ENCODE data around the gene KRTAP4-12.
"Not testable (repeated sequence)": the region's sequence is repeated elsewhere in the genome, so short reads cannot be mapped to it uniquely, and the experiment has no call there.

Gene KRTAP4-12

DNA sequence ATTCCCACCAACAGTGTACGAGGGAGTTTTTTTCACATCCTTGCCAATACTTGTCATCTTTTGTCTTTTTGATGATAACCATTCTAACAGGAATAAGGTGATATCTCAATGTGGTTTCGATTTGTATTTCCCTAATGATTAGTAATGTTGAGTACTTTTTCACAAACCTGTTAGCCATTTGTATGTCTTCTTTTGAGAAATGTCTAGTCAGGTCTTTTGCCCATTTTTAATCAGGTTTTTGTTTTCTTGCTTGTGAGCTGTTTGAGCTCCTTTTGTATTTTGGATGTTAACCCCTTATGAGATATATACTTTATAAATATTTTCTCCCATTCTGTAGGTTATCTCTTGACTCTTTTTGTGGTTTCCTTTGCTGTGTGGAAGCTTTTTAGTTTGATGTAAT is 27.5 kb upstream of the KRTAP4-12 start:
- DNase-seq (ENCODE audit: low spot score) = no peak
- in situ Hi-C loops (cut with MboI; ENCODE audit: low sequenced_read_pairs, unreplicated experiment) = no loop called here
- TF ChIP-seq CTCF (IDR thresholded peaks at IDR 0.05; ENCODE audit: borderline replicate concordance, control extremely low read depth, extremely low read depth, insufficient read depth, missing control alignments) = no peak

- in situ Hi-C loops (cut with MboI; ENCODE audit: low sequenced_read_pairs, unreplicated experiment) = no loop called here
- no peak for DNase-seq (ENCODE audit: low spot score)
- TF ChIP-seq CTCF (IDR thresholded peaks at IDR 0.05; ENCODE audit: borderline replicate concordance, control extremely low read depth, extremely low read depth, insufficient read depth, missing control alignments) = no peak
Measured at GRCh38 chr17:41150026-41150425, 26.0 kb upstream of the KRTAP4-12 start.

- no peak for DNase-seq (ENCODE audit: low spot score)
- no peak for TF ChIP-seq CTCF (IDR thresholded peaks at IDR 0.05; ENCODE audit: borderline replicate concordance, control extremely low read depth, extremely low read depth, insufficient read depth, missing control alignments)
- in situ Hi-C loops (cut with MboI; ENCODE audit: low sequenced_read_pairs, unreplicated experiment) = no loop called here
Measured at GRCh38 chr17:41149652-41149985, 25.6 kb upstream of the KRTAP4-12 start, which contains the start of gene KRTAP4-5. Gene KRTAP4-5 (minus strand): TSS chr17:41149825. CDS start chr17:41149767, 58 bp downstream.

GRCh38 chr17:41148971-41149651 is 25.1 kb upstream of the KRTAP4-12 start:
- DNase-seq (ENCODE audit: low spot score); in situ Hi-C loops (cut with MboI; ENCODE audit: low sequenced_read_pairs, unreplicated experiment): not testable (repeated sequence)

- in situ Hi-C loops (cut with MboI; ENCODE audit: low sequenced_read_pairs, unreplicated experiment) = no loop called here
- DNase-seq (ENCODE audit: low spot score) = no peak
- TF ChIP-seq CTCF (IDR thresholded peaks at IDR 0.05; ENCODE audit: borderline replicate concordance, control extremely low read depth, extremely low read depth, insufficient read depth, missing control alignments) = no peak
Measured at GRCh38 chr17:41147531-41148204, 23.7 kb upstream of the KRTAP4-12 start.

GRCh38 chr17:41145261-41145660 is 21.3 kb upstream of the KRTAP4-12 start:
- in situ Hi-C loops (cut with MboI; ENCODE audit: low sequenced_read_pairs, unreplicated experiment) = no loop called here
- no peak for TF ChIP-seq CTCF (IDR thresholded peaks at IDR 0.05; ENCODE audit: borderline replicate concordance, control extremely low read depth, extremely low read depth, insufficient read depth, missing control alignments)
- no peak for DNase-seq (ENCODE audit: low spot score)

DNA sequence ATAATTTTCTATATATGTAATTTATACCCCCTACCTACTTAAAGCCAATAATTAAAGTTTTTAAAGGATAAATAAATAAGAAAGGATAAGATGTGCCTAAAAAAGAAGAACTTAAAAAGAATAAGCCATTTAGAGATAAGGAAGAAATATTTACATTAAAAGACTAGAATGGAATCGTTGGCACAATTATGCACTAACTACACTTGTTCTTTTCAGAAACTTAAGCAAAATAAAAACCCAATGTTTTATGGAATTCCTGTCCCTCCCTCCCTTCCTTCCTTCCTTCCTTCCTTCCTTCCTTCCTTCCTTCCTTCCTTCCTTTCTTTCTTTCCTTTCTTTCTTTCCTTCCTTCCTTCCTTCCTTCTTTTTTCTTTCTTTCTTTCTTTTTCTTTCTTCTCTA is 20.9 kb upstream of the KRTAP4-12 start:
- no peak for TF ChIP-seq CTCF (IDR thresholded peaks at IDR 0.05; ENCODE audit: borderline replicate concordance, control extremely low read depth, extremely low read depth, insufficient read depth, missing control alignments)
- DNase-seq (ENCODE audit: low spot score) = no peak
- in situ Hi-C loops (cut with MboI; ENCODE audit: low sequenced_read_pairs, unreplicated experiment) = no loop called here
